CD4-positive, alpha-beta T cell treated with Interleukin-10 for 1 hour (primary cell): ENCODE data around the gene CXCR6.

ENCODE experiments used
- DNase-seq: peaks from one replicate; pipeline ENCODE4 v3.0.0-alpha.2; 2020

Gene CXCR6

DNA sequence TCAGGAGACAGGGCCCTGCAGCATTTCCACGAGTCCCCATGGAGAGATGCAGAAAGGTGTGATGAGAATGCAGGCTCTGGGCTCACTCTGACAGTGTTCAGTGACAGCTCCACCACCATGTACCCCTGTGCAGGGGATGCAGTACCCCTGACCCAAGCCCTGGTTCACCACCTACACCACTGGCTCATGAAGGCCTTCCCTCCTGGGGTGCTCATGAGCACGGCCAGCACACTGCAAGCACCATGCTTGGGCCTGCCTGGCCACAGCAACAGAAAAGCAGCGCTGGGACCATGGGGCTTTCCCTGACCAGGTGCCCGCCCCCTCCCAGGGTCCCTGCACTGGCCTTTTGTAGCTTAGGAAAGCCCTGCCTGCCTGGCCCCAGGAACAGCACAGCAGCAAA, 6.2 kb downstream of the CXCR6 start:
- DNase-seq = no peak

DNA sequence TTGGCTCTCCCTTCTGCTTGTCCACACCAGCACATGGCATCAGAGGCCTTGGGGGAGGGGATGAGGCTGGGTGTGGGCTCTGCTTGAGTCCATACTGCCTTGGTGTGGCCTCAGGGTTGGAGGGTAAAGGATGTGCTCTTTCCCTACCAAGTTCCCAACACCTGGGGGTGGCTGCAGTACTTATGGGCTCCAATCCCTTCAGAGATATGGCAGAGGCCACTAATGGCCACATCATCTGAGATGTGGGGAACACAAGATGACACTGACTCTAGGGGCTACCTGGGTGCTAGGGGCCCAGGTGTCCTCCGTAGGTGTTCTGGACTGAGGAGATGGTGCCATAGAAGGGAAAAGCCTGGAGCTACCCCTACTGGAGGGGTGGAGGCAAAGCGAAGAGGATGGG, 6.9 kb downstream of the CXCR6 start:
- DNase-seq = no peak

DNA sequence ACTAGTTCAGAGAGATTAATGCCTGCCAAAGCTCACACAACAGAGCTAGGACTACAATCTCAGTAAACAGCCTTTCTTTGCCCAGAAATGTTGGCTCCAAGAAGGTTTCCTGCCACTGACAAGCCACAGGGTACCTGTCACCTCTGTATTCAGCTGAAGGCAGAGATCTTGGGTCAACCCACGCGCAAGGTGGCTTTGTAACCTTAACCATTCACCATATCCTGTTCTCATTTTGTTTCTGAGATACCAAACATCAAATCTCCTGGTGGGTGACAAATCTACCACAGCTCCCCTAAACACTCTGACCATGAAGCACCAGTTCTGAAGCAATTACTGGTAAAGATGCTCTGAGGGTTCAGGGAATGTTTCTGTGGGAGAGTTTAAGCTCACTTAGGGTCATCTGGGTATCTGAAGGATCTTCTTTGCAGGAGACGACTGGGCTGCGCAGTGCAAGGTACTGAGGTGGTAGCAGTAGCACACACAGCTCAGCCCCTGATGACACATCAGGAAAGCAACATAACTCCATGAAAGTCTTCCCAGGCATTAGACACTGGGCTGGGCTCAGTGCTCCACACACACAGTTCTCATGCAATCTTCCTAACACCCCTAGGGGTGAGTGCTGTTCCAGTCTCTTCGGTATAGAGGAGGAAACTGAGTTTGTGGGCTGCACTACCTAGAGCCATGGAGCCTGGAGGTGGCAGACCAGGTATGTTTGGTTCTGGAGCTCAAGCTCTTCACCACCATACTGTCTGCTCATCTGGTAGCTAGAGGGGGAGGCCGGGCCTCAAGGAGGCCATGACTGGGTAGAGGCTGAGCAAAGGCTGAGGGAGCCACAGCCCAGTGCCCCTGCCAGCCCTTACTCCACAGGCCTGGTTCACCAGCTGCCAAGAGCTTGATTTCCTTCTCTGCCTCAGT, 7.7 kb downstream of the CXCR6 start:
- peak; percentile 54 for DNase-seq

DNA sequence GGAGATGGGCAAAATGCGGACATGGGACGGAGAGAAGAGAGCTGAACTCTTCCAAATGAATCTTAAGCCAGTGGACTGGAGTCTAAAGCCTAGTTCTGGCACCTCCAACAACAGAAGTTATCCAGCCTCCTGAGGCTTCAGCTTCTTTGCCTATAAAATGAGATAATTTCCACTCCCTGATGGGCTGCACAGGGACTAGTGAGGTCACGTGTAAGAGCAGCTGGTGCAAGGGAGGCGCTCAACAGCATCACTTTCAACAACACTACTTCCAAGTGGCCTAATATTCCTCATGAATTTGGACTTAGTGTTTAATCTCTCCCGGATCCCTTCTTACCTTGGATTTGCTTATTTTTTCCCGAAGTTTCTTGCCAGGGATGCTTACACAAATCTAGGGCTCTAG, 8.7 kb downstream of the CXCR6 start:
- no peak for DNase-seq

DNA sequence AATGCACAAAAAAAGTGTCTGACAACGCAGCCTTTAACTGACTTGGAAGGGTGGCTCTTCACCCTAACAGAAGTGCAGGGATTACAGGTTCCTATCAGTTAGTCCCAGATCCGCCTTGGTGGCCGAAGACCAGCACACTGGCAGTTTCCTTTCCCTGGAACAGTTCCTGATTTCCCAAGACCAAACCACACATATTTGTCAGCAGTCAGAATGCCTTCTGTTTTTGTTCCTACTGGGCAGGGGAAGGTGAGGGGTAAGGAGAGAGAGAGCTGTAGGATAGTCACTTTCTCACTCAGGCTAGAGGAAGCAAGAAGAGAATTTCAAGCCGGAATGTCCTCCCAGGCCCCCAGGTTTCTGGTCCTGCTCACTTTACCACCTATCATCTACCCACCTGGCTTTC, 9.2 kb downstream of the CXCR6 start:
- no peak for DNase-seq

DNA sequence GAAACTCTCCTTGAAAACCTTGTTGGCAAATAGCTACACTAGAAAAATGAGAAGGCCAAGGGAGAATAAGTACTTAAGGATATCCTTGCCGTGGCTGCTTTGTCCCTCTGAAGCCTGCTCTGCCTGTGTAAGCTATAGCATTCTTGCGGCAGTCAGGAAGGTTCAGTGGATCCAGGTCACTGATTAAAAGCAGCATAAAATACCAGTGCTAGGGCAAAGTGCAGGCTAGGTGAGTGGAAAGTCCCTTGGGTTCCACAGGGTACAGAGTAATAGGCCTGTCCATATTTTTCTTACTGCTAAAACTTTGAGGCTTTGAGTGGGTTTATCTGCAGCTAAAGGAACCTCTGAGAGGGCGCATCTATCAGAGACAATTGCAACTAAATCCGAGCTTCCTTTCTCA, 10.3 kb downstream of the CXCR6 start:
- DNase-seq = no peak

DNA sequence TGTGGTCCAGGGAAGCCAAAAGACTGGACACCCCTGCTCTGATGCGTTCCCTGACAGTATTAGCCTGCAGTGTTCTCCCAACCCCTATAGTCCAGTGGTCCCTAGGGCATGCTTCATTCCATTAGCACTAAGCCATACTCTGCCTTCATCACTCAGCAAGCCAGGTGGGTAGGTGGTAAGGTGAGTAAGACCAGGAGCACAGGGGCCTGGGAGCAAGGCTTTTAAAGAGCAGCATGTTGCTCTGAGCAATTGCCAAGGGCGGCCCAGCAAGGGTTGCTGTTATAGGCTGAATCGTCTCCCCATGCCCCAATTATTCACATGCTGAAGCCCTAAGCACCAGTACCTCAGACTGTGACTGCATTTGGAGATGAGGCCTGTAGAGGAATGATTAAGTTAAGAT, 11.0 kb downstream of the CXCR6 start:
- DNase-seq = no peak

DNA sequence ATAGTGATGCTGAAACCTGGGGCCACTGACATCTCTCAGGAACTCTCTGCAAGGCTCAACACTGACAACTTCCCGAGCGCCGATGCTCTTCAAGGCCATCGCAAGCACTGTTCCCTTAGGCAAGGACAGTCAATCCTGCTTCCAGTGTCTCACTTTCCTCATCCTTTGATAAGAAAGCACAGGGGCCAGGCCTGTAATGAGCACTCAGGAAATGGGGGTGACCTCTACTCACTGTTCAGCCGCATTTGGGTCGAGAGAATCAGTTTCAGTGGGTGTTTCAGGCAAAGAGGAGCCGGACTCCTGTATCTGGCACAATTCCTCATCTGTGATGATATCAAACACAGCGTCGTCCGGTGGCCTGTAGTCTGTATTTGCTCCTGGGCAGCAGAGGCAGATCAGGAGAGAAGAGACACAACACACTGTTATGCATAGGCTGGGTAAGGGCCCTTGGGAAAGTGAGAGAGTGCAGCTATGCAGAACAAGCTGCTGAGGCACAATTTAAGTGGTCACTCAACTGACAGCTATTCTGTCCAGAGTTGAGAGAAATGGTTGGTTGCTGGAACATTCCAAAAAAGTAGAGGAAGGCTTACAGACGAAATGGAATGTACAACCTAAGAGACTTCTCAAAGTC, 11.9 kb downstream of the CXCR6 start:
- no peak for DNase-seq

DNA sequence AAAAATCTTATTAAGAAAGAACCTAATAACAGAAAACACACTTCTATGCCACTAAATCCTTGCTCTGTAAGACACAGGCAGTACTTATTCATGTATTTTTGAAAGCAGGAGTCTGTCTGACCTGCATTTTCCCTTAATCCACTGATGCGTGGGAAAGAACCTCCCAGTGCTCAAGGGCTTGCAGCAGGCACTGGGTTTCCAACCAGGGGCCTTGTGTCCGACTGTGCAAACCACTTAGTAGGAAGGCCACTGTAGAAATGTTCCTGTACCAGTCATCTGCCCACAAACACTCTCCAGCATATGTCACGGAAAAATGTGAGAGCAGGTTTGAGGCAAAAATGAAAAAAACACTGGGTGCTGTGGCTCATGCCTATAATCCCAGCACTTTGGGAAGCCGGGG, 12.4 kb downstream of the CXCR6 start:
- DNase-seq = no peak

DNA sequence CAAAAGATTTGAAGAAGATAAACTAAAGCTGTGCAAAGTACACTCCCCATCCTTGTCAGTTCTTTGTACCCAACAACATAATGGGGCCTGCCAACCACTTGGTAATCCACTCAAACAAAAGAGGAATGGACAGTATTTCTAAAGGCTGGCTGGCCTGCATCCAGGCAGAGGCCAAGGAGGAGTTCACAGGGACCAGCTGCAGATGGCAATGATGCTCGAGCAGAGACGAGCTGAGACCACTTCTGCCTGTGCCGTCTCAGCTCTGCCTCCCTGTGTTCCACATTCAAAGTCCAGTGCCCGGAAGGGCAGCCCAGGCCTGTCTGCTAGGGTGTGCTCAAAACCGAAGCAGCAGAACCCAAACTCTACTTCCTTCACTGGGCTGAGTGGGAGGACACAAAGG, 14.3 kb downstream of the CXCR6 start:
- no peak for DNase-seq

DNA sequence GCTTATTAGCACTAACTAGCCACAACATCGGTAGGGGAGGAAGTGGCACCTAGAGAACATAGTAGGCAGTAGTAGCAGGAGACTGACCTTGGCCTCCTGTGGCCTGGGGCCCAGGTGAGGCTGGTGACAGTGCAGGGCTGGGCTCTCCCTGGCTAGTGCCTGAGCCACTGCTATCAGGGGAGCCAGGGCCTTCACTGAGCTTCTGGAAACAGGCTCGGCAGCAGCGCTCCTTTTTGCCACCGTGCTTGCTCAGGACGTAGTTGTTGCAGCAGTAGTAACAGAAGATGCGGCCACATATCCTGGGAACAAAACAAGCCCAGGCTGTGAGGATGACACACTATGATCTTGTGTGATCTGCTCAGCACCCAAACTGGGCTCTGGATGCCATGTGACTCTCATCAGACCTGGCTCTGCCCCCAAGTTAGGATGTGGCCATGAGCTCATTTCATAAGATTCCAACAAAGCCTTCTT, 15.1 kb downstream of the CXCR6 start:
- DNase-seq = no peak

DNA sequence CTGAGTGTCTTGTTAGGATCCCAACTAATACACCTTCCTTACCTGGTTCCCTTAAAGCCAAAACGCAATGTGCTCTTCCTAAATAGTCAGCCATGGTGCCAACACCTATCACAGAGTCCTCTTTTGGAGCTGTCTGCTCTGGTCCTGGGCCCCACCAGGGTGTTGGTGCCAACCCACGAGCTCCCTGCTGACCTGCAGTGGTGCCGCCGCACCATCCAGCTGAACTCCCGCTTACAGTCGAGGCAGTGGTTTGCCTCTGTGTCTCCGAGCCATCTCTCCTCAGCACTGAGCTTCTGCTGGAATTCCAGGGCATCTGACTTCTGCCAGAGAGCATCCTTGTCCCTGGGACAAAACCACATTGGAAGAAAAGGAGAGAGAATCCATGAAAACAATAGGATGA, 15.9 kb downstream of the CXCR6 start:
- DNase-seq = no peak

DNA sequence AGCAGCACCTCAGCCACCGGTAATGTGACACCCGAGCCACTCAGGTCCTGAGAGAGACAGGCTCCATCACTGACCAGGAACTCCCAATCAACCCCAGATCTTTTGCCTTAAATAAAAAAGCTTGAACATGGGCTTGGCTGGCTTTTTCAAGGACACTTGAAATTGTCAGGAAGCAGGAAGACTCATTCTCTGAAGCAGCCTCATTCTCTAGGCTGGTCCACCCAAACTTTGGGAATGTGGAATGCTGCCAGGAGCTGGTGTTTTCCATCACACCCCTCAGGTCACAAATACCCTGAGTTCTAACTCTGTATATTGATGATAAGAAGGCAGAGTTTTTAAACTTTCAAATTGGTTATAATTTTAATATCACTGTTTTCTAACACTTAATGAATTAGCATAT, 17.0 kb downstream of the CXCR6 start:
- DNase-seq = no peak

DNA sequence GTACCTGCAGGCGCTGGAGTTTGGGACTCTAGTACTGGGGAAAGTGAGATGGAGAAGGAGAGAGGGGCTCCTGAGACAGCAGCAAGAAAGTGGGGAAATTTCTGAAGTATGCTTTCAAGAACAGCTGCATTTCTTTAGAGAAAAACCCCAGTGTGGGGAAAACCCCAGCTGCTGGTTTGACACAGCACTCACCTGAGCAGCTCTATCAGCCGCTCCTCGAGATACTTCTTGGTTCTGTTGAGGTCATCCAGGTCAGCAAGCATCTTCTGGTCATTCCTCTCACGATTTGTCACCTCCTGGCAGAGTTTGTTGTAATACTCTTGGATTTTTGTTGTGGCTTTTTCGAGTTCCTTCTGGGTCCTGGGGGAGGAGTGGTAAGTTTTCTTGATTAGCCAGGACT, 18.8 kb downstream of the CXCR6 start:
- DNase-seq = no peak

DNA sequence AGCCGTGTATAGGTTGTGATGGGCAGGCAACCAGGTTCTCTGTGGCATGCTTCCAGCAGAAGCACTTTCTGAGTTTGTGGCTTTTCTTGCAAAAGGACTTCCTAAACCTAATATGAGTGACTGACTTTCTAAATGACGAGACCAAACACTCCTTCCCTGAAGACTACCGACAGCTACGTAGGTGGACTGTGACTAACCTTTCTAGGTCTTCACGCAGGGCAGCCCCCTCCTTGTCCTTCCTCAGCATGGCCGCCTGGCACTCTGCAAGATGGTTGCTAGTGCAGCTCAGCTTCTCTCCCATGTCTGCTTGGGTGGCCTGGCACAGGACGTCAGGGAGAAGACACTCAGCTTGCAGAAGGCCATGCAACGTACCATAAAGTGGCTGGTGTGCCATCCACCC, 20.9 kb downstream of the CXCR6 start:
- DNase-seq = no peak

DNA sequence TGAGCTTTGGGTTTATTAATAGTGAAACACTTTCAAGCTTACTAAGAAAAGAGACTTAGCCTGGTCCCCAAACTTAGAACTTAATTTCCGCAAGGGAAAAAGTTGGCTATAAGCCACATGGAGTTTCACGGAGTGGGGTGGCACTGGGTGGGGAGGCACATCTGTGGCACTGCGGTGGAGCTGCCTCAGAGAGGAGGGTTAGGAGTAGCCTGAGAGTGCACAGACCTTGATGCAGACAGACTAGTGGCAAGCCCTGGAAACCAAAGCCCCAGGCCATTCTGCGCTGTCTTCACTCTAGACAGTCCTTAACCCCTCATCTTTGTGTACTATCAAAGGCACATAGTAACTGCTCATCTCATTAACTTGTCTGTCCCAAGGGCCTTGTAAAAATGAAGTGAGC, 22.0 kb downstream of the CXCR6 start:
- no peak for DNase-seq

DNA sequence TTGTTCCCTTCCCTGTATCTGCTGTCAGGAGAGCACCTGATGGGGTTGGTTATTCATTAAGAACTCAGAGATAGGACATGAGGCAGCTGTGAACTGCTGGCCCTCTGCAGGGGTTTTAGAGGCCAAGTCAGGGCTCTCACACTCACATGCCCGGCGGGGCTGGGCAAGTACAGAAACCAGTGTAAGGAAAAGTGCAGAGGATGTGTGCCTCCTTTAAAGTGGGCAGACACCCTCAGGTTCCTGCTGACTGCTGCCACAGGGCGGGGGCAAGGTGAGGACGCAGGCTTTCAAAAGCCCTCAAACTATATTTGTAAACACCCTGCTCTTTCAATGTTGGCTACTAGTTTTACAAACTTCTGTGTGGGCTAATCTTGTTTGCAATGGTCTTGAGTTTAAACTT, 22.4 kb downstream of the CXCR6 start:
- peak; percentile 40 for DNase-seq

DNA sequence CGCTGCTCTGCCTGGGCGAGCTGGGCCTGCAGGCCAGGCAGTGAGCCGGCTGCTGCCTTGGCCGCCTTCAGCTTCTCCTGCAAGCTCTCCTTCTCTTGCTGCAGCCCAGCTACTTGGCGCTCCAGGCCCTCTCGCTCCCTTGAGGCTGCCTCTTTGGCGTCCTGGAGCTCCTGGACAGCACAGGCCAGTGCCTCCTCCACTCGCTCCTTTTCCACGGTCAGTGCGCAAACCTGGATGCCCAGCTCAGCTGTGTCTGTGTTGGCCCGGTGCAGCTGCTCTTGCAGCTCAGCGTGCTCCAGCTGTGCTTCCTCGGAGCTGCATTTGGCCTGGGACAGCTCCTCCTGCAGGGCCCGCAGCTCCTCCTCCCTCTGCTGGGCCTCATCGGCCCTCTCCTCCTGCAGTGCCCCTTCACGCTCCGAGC, 23.1 kb downstream of the CXCR6 start:
- no peak for DNase-seq

DNA sequence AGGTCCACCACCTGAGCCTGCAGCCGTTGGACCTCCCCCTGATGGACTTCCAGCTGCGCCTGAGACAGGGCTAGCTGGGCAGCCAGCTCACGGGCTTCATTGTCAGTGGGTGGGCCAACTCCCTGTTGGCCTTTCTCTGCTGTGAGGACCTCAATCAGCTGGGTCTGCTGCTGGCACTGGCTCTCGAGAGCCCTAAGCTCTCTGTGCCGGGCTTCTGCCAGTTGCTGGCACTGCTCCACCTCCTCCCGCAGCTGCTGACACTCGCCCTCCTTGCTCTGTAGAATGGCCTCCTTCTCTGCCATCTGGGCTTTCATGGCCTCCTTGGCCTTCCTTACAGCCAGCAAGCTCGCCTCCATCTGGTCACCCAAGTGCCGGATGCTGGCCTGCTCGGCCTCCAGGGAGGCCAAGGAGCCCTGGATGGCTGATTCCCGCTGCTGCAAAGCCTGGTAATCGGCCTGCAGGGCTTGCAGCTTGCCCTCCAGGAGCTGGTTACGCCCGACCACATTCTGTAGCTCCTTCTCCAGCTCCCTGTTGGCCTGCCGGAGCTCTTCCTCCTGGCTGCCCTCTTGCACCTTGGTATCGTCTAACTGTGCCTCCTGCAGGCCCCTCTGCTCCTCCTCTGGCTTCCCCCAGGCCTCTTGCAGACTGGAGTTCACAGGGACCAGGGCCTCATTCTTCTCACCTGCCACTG, 23.8 kb downstream of the CXCR6 start:
- no peak for DNase-seq

DNA sequence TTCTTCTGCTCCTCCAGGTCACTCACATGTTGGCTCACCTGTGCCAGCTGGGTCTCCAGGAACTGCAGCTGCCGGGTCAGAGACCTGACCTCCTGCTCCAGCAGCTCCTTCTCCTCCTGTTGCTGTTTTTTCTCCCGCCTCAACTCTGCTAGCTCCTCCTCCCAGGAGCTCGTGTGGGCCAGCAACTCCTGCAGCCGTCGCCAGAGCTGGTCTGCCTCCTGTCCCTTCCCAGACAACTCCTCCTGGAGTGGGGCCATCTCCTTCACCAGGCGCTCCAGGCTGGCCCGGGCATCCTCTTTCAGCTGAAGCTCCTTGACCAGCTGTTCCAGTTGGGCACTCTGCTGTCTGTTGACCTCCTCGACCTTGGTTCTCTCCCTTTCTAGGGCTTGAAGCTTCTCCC, 24.5 kb downstream of the CXCR6 start:
- DNase-seq = no peak

DNA sequence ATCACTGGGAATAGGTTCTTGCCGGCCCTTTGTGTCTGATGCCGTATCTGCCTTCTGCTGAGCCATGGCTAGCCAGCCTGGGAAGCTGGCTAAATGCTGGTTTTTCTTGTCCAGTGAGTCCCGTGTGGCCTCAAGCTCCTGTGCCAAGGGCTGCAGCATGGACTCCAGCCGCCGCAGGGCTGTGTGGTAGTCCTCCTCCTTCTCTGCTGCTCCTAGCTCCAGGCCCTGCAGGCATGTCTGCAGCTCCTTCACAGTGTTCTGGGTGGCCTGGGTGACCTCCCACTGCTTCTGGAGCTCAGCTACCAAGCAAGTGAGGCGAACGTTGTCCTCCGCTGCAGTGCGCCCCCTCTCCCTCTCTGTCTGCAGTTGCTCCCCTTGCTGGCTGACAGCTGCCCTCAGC, 24.9 kb downstream of the CXCR6 start:
- no peak for DNase-seq

DNA sequence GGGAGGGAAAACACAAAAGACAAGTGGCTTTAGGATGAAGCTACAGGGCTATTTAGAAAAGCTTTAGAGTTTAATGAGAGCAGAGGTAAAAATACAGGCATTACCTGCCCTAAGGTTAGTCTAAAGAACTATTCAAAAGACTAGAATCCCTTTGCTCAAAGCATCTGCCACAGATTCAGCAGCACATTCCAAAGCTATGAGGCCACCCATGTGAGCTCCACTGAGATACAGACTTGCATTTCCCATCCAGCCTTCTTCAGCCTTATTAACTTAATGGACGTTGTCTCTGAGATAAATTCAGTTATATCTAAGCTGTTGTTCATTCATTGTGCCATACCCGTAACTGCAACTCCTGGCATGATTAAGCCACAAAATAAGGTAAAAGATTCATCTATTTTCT, 25.4 kb downstream of the CXCR6 start:
- no peak for DNase-seq

DNA sequence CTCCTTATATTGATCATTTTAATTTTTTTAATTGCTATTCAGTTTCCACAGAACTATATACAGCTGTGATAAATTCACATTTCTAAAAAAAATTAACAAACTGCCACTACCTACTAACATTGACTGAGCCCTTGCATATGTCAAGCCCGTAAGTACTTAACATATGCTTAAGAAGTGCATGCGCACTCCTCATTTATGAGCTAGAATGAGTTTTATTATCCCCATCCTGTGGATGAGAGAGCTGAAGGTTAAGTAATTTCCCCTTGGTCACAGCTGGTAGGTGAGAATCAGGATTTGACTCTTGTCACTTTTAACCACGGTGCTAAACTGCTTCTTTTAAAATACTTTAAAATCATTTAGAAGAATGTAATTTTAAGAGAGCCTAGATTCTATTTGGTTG, 25.9 kb downstream of the CXCR6 start:
- DNase-seq = no peak

DNA sequence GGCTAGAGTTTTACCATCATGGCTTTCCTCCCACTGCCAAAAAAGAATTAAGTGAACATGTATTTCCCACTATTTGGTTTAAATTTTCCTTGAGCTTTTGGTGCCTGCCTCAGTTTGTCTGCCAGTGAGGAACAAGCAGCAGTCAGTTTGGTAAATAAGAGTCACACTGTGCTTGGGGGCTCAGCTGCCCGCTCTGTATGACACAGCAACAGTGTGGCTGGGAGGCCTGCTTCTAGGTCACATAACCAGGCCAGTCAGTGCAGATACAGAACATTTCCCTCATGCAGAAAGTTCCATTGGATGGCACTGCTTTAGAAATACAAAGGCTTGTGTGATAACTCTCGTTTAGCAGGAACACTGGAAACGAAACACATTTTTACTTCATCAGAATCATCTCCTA, 26.7 kb downstream of the CXCR6 start:
- DNase-seq = no peak
